ENCODE measurements around the gene GTF2A2.

Gene GTF2A2, protein sequence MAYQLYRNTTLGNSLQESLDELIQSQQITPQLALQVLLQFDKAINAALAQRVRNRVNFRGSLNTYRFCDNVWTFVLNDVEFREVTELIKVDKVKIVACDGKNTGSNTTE
- total RNA-seq = 19.0 to 51.6 (median 35.8) reads per million in 17 experiments

DNA sequence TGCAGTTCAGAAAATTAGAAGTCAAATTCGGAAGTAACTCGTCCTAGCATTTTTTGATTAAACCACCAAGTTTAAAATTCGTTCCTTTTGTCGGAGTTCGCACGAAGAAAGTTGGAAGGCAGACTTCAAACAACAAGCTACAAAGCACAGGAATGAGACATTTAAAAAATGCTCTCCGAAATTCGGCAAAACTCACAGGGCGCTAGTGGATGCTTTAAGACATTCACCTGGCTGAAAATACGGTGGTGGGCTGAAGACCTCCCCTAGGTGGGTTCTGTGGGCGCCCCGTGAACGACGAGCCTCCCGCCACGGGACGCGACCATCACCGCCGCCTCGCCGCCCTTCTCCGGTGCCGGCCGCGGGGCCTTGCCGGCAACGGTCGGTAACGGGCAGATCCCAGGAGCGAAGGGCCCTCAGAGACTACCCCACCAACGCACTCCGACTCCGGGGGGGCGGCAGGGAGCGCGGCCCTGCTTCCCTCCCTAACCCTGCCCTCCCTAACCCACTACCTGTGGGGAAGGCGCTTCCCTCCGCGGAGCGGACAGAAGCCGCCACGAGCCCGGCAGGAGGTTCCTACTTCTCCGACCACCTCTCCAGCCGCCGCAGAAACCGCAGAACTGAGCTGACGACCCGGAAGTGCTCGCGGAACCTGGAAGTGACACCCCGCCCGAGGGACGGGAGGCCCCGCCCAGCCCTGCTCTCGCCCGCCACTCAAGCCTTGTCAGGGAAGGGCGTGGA, at the start of gene GTF2A2:
TSS of gene GTF2A2 (minus strand) at position 619 of the 738 bp plus-strand sequence. CDS start 5,238 bp downstream, outside the sequence.
- peak; percentile 95 to 97 (median 97) for DNase-seq

DNA sequence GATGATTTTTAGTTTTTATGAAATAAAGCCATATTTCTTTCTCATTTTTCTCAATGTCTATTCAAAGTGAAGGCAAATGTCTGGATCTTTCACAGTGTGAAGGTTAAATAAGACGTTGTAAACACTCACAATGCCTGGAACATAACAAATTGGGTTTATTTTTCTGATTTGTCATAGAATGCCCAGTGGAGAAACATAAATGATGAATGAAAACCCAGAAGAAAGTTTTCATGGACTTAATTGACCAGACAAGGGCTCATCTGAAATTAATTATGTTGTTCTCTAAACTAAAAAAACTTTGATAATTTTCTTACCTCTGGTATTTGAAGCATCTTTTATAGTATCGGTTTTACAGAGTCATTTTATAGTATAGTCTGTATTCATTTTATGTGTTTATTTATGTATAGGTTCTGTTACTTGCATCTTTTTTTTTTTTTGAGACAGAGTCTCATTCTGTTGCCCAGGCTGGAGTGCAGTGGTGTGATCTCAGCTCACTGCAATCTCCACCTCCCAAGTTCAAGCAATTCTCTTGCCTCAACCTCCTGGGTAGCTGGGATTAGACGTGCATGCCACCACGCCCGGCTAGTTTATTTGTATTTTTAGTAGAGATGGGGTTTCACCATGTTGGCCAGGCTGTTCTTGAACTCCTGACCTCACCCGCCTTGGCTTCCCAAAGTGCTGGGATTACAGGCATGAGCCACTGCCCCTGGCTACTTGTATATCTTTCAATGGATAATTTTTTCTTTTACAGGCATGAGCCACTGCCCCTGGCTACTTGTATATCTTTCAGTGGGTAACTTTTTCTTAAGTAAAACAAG, 46.9 kb upstream of the GTF2A2 start:
- DNase-seq = no peak

DNA sequence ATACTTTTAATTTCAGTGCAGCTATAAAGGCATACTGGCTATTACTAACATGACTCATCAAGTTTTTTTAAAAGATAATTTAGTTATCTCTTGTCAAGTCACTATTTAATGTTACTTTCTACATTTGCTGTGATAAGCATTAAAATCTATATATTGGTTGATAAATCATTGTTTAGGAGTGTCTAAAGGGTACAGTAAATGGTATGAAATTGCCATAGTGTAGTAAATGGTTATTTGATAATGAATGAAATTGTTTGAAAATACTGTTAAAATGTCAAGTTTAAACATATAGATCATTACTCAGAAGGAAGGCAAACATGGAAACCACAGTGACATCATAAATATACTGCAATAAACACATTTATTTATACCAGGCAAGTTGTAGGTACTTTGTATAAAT, 45.0 kb upstream of the GTF2A2 start:
- no peak for DNase-seq

DNA sequence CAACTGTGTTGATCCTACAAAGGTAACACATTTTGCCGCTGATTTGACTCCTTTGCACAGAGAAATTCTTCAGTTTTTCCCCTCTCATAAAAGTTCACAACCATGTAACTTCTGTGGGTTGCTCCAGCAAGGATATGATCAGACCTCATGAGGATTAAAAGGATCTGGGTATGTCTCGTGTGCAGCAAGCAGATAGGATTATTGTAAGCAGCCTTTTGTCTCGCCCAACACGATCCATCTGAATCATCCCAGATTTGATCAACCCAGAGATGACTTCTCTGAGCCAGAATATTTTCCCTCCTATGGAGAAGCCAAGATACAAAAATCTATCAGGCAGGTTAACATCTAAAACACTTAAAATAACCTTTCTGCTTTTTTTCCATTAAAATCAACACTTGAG, 44.6 kb upstream of the GTF2A2 start:
- DNase-seq = no peak

DNA sequence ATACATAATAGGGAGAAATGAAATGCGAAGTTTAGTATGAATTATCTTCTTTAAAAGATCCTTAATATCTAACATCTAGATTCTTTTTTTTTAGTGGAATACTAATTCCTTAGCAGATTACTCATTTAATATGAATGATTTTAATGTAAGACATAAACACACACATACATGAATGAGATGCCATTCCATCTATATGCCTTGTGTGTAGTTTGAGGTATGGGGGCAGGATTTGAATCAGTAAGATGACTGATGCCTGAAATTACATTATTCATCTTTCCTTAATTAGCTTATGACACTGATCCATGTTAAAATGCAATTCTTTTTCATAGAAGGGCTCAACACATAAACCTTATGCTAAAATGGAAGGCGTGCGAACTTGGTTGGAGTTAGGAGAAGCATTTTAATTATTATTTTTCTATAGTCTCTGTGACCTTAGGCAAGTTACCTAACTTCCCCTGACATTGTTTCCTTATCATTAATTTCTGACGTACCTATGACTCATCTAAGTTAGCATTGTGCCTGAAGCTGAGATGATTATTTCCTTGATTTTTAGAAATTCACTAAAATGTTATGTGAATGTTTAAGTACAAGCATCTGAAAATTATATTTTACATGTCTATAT, 42.6 kb upstream of the GTF2A2 start:
- peak in 1 of 4 experiments; percentile 31 for DNase-seq

DNA sequence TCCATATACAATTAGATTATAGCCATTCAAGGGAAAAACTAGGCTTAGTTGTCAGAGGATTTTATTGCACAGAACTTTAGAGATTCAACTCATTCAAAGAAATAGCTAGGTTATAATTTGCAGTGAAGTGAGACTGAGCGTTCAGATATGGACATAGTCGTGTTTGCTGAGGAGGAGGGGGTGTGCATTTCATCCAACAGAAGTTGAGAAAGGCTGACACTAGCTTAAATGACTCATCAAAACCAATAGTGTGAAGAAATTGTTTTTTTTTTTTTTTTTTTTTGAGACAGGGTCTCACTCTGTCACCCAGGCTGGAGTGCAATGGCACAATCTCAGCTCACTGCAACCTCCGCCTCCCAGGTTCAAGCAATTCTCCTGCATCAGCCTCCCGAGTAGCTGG, 40.8 kb upstream of the GTF2A2 start:
- peak in 1 of 4 experiments; percentile 22 for DNase-seq

DNA sequence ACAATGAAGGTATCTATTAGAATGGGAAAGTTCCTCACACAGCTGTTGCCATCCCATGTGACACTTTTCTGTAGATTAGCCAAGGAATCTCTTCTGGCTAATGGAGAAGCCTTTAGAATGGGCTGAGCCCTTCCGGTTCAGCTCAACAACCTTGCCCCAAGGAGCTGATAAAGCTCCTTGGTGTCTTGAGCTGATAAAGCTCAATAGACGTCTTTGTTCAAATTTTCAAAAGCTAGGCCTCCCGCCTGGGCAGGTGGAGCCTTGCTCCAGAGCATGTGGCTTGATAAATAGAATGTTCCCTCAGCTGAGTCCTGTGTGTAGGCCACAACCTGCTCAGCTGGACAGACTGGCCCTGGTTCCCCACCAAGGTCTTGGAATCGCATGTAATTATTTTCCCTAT, 39.0 kb upstream of the GTF2A2 start:
- DNase-seq = no peak

DNA sequence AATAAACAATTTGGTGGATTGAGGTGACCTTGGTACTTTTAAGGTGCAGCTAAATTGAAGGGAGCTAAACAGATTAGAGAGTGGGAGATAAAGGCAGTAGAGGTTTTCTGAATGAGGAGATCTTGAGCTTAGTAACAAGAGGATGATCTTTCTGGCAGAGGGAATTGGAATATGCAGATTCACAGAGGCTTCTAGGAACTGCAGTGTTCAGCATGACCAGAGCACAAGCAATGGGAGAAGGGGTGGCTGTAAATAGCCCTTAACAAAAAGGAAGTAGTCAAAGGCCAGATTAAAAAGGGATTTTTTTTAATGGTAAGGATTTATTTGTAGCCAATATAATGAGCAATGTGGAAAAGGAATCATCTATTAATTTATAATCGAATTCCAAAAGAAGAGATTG, 37.5 kb upstream of the GTF2A2 start:
- DNase-seq = peak; percentile 24 to 54 (median 46)

DNA sequence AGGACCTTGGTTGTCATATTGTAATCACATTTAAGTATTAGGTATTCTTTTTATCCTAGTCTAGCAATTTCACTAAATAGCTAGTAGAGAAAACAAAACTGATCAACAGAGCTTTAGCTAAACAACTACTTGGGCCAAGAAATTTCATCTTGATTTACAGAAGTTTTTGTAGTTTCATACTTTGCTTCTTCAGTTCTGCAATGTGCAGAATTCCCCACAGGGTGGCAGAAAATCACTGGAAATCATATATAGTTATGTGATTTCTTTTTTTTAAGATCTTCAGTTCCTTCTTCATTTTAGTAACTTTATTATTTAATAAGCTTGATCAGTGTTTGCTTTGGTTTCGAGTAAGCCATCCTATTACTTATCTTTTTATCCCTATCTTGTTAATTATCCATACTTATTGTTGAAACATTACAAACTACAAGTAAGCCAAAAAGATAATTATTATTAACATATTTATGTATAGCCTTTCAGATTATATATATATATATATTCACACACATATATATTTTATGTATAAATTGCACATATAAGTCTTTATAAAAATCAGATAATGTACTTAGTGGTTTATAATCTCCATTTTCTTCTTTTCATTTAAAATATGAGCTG, 34.0 kb upstream of the GTF2A2 start:
- DNase-seq = peak; percentile 73 to 81 (median 78)

DNA sequence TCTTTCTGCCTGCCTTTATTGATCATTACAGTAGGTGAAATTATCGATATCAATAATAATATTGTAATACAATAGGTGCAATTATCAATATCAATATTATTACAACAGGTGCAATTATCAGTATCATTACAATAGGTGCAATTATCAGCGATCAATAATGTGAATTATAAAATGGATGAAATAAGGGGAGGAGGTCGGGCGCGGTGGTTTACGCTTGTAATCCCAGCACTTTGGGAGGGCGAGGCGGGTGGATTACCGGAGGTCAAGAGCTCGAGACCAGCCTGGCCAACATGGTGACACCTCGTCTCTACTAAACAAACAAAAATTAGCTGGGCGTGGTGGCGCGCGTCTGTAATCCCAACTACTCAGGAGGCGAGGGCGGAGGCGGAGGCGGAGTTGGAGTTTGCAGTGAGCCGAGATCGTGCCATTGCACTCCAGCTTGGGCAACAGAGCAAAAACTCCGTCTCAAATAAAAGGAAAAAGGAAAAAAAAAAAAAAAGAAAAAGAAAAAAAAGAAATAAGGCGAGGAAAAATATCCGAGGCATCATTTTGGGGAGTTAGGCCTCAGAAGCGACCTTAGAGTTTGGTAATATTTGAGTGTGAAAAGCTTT, 32.4 kb upstream of the GTF2A2 start:
- peak; percentile 86 to 91 (median 88) for DNase-seq

DNA sequence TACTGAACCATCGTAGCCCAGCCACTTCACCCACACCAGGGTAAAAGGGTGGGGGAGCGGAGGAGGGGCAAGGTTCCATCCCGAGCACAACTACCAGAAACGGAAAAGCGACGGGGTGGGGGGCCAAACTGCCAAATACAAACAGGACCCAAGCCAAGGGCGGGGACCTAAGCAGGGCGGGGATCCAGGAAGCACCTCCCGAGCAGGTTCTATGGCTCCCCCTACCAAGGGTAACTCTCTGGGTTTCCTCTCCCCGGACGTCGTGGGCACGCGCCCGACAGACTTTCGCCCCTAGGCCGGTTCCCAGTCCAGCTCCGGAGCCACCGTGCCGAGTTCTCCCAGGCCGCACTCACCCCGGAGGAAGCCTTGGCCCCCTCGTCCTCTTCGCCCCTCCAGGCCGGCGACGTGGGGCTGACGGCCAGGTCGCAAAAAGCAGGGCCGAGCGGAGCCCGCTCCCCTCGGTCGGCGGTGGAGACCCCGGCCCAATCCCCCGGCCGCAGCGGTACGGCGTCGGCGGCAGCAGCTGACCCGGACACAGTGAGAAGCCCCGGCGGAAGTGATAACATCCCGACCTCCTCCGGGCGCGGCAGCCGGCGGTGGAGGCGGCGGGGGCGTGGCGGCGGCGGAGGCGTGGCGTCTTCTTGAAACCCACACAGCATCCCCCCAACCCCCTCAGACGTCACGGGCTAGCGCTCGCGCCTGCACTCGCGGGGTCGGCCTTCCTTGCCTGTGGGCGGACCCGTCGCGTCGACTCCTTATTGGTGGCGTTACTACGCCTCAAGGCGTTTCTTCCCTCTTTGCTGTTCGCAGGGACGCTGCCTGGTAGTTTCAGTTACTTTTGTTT, 31.7 kb upstream of the GTF2A2 start, which contains the start of gene BNIP2:
TSS of gene BNIP2 (minus strand) at position 539 of the 844 bp plus-strand sequence. CDS start 6,863 bp downstream, outside the sequence.
- DNase-seq = peak; percentile 98 to 99 (median 98)

DNA sequence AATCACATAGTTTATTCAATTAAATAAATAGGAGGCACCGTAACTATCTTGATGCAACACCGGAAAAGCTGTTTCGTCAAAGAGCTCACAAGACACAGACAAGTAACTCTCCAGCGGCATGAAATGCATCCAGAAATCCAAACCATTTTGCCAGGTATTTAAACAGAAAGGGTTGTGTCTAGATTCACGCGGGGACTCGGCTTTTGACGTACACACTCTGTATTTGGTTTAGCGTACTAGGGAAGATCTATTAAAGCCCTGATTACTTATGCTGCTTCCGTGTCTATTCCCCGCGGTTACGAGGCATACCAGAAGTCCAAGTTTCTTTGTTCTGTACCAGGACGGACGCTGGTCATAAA, 31.1 kb upstream of the GTF2A2 start:
- DNase-seq = peak; percentile 71 to 90 (median 85)

DNA sequence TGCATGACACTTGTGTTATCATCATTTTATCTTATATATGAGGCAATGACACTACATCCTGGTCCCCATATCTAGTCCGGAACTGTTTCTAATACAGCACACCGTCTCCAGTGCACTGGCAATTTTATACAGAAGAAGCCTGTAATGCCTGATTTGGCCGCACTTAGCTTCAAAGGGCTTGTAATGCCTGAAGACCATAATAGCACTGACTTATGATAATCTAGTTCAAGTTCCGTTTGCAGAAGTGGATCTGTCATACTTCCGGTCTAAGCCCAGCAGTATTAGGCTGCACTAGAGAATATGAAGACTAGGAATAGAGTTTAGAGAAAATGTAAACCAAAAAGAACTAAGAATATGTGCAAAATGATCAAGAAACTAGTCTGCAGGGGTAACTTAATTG, 30.5 kb upstream of the GTF2A2 start:
- DNase-seq = peak; percentile 58 to 92 (median 76)

DNA sequence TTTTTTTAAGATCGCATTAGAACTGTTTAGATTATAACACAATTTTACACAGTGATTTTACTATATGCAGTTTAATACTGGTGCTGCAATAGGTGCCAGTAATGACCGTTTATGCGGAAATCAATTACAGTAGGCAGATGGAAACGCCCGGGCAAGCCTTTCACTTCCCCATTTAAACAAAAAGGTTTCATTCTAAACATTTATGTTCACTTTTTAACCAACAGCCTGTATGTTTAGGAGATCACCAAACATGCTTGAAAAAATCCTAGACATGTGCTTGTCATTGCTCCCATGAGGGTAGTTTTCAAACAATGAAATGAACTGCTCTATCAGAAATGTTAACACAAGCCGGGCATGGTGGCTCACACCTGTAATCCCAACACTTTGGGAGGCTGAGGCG, 29.1 kb upstream of the GTF2A2 start:
- DNase-seq = peak; percentile 65 to 83 (median 78)

DNA sequence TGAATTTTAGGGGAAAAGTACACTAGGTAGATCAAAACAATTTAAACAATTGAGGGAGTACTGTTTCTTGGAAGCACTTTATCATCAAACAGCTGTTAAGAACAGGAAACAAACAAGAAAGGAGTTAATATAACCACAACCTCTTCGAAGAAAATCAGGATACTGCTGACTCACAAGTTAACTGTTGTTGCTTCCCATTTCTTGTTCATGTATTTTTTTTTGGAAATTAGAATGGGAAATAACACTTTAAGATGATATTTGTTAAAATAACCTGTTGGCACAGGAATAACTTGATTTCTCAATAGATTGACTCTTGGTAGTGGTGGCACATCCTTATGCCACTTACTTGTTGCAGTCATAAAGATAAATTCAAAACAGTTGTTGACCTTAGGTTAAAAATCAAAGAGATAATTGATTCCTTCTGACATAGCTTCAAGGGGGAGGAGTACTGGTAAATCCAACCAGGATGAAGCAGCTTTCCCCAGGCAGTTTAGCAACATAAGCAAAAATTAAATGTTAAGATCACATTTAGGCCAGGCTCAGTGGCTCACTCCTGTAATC, 28.5 kb upstream of the GTF2A2 start:
- peak in 3 of 4 experiments; percentile 11 to 61 (median 59) for DNase-seq

DNA sequence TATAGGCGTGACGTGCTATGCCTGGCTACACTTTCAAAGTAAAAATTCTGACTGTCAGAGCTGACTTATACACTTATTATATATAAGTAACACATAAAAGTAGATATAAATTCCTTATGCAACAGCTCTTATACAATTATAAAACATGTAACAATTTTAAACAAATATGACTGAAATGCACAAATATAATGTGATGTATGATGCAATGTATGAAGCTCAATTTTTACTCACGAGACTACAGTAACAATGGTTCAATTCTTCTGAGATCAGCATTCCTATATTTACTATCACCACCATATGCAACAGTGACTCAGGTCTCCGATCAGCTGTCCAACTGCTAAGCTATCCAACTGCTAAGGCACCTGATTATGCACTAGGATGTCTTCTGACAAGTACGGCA, 23.6 kb upstream of the GTF2A2 start:
- DNase-seq = no peak

DNA sequence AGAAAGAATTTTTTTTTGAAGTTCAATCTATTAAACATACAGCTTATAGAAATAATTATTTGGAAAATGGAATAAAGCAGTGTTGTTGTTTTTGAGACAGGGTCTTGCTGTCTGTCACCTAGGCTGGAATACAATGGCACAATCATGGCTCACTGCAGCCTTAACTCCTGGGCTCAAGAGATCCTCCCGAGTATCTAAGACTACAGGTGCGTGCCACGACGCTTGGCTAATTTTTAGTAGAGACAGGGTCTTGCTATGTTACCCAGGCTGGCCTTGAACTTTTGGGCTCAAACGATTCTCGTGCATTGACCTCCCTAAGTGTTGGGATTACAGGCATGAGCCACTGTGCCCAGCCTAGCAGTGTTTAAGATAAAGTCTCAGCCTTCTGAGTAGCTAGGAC, 23.0 kb upstream of the GTF2A2 start:
- DNase-seq = no peak

DNA sequence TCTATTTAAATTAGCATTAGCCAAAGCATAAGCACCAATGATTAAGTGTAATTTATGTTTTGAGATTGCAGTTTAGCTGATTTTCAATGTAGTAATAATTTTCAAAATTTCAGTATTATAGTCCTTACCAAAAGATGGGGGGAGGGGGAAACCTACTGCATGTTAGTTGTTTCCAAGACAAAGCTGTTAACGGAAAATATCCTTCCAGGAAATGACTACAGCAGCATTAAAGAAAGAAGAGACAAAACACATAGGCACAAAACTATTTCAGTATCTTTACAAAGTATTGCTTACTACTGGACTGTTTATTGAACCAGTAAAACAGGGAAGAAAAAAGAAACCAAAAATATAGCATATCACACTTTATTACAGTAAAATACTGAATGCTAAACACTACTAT, 21.3 kb upstream of the GTF2A2 start:
- DNase-seq = no peak

DNA sequence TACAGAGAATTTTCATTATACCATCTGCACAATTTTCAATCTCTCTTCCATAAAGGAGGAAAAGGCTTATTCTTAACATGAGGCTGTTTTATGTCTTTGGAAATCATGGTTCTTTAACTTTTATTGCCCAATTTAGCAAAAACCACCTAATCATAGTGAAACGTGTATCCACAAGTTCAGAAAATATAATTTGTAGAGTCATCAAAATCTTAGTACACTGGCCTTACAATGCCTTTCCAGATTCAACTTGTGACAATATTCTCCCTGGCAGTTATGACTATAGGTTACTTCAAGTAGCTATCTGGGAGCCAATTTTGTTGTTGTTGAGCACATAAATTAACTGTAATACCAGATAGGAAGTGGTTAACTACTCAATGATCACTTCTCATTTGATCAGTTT, 20.9 kb upstream of the GTF2A2 start:
- DNase-seq = no peak

DNA sequence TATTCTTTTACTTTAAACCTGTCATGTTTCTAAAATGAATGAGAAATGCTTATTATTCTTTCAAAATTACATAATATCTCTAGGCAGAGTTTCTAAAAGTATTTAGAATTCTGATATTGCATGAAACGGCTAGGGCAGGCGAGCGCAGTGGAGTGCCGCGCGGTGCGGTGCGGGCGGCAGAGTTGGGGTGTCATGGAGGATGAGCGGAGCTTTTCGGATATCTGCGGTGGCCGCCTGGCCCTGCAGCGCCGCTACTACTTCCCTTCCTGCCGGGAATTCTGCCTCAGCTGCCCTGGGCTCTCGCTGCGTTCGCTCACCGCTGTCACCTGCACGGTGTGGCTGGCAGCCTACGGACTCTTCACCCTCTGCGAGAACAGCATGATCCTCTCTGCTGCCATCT, 19.2 kb upstream of the GTF2A2 start:
- no peak for DNase-seq
